Endodermal cell (in vitro differentiated cells): ENCODE measurements around the gene INPP5F. TPM values are rescaled to one million over a fixed set of nuclear protein-coding genes. Genes with fewer than 3 reads are reported as not detected.

Experiments
- DNase-seq: peaks from one replicate; pipeline ENCODE4 v3.0.0-alpha.2; 2017
- H3K27ac ChIP-seq: 2 replicates; pipeline ENCODE4 v1.5.1; 2013; ENCODE audit warnings: mild to moderate bottlenecking, low read depth, low read length, moderate library complexity
- H3K27me3 ChIP-seq: 2 replicates; pipeline ENCODE4 v1.6.1; 2013; ENCODE audit warnings: mild to moderate bottlenecking, low read length, moderate library complexity; ENCODE audit not compliant: insufficient read depth, control insufficient read depth, poor library complexity, severe bottlenecking
- H3K36me3 ChIP-seq: 2 replicates; pipeline ENCODE4 v1.7.0; 2013; ENCODE audit warnings: mild to moderate bottlenecking, low read length, moderate library complexity; ENCODE audit not compliant: control insufficient read depth, insufficient read depth
- H3K4me1 ChIP-seq: one replicate; pipeline ENCODE4 v1.7.0; 2013; ENCODE audit warnings: low read length; ENCODE audit not compliant: control insufficient read depth, insufficient read depth
- H3K4me3 ChIP-seq: 2 replicates; pipeline ENCODE4 v1.5.1; 2013; ENCODE audit warnings: mild to moderate bottlenecking, low read length, moderate library complexity
- H3K9ac ChIP-seq: 2 replicates; pipeline ENCODE4 v1.6.1; 2013; ENCODE audit warnings: mild to moderate bottlenecking, low read length, moderate library complexity; ENCODE audit not compliant: poor library complexity, severe bottlenecking; ENCODE audit errors: extremely low read depth
- H3K9me3 ChIP-seq: 2 replicates; pipeline ENCODE4 v1.6.1; 2013; ENCODE audit warnings: mild to moderate bottlenecking, low read length, moderate library complexity; ENCODE audit not compliant: control insufficient read depth
- H3K27ac Mint-ChIP-seq: 2 replicates; pipeline ENCODE4 v1.8.0; 2020; ENCODE audit warnings: mixed read lengths
- H3K27me3 Mint-ChIP-seq: 2 replicates; pipeline ENCODE4 v1.8.0; 2021; ENCODE audit warnings: mild to moderate bottlenecking, mixed read lengths; ENCODE audit not compliant: insufficient read depth
- H3K36me3 Mint-ChIP-seq: 2 replicates; pipeline ENCODE4 v1.8.0; 2020; ENCODE audit warnings: low read depth, mixed read lengths
- H3K4me1 Mint-ChIP-seq: 2 replicates; pipeline ENCODE4 v1.8.0; 2020; ENCODE audit warnings: mixed read lengths
- H3K4me3 Mint-ChIP-seq: 2 replicates; pipeline ENCODE4 v1.8.0; 2020; ENCODE audit warnings: mild to moderate bottlenecking, moderate library complexity, mixed read lengths
- H3K9me3 Mint-ChIP-seq: 2 replicates; pipeline ENCODE4 v1.8.0; 2020; ENCODE audit warnings: mild to moderate bottlenecking, mixed read lengths
- WGBS, 2 experiments: methylation state at CpG; one replicate each; pipeline versions ENCODE4 v1.1.5 to v1.1.7; 2013; ENCODE audit warnings: missing lambda C conversion rate in 2 of 2, mixed read lengths in 1 of 2; ENCODE audit not compliant: insufficient coverage in 1 of 2, insufficient read length in 1 of 2; 5-methylcytosine and 5-hydroxymethylcytosine counted together
- total RNA-seq, 2 donors: library from RNA; stranded (reverse); fragmentation: NEBNext Ultra II Directional in 1 of 2; extraction: Animal tissue kit (Norgen Biotek cat#: 25700) in 1 of 2; gene quantifications; 2 replicates in 1 of 2; 3 replicates in 1 of 2; pipeline ENCODE4 v1.2.1, GENCODE V29; 2021
- TF ChIP-seq, protein P1 (sequence below): fragments of 200-600 bp; sonication (generic); conservative IDR thresholded peaks from 2 replicates; pipeline ENCODE4 v1.5.0; 2021; ENCODE audit warnings: antibody characterized with exemption, mild to moderate bottlenecking

The INPP5F gene
- total RNA-seq, 2 donors from 2014 or later: 74.4 to 75.6 TPM

DNA sequence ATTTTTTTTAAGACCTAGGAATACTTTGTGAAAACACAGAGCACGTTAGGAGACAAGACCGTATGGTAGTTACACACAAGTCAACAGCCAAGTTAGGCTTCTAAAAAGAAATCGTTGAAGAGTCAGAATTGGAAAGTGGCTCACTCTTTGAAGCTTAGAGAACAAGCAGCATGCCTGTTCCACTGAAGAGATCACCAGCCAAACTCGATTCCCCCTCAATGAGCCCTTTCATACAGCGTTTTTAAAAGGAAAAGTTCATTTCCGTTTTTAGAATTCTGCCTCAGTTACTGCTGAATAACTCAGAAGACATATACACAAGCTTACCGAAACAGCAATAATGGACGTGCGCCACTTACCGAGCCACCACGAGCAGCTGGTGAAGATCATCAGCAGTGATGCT, 105.8 kb downstream of the INPP5F start:
- peaks cover 80% of the 10 kb centered on the region for H3K36me3 Mint-ChIP-seq
- peaks cover 99% of the 10 kb centered on the region for H3K36me3 ChIP-seq

DNA sequence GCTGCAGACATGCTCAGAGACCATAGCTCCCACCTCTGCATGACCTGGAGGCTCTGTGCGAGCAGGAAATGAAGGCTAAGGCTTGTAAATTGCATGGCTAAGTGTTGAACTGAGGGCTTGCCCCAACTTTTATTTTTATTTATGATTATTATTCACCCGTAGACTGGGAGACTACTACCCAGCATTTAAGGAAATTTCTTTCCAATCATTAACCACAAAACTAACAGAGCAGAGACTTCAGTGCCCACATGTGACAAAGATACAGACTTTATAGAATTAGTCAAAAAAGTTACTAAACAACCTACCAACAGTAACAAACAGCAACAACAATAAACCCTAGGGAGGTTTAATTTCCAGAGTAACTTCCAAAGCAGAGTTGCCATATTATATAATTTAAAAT, 107.1 kb downstream of the INPP5F start:
- Histone ChIP-seq H3K4me1 (no peaks in the 10 kb centered on the region), H3K4me3 (no peak overlapping the region), H3K9me3 (no peaks in the 10 kb centered on the region), H3K36me3 (peaks cover 99% of the 10 kb centered on the region), H3K9ac (no peak overlapping the region), H3K27me3 (no peaks in the 10 kb centered on the region), H3K27ac (no peak overlapping the region)
- DNase-seq: no peak
- no peak overlapping the region for H3K4me3 Mint-ChIP-seq
- WGBS, 2 experiments: 90% methylated on average over 2 of the region's 2 CpGs; no CpG with 5 or more reads in 1 of the 2 experiments
- H3K27me3 Mint-ChIP-seq: no peaks in the 10 kb centered on the region
- no peaks in the 10 kb centered on the region for H3K9me3 Mint-ChIP-seq
- H3K4me1 Mint-ChIP-seq: no peaks in the 10 kb centered on the region
- peak overlapping the region; percentile 68 for H3K27ac Mint-ChIP-seq
- TF ChIP-seq, protein P1, sequence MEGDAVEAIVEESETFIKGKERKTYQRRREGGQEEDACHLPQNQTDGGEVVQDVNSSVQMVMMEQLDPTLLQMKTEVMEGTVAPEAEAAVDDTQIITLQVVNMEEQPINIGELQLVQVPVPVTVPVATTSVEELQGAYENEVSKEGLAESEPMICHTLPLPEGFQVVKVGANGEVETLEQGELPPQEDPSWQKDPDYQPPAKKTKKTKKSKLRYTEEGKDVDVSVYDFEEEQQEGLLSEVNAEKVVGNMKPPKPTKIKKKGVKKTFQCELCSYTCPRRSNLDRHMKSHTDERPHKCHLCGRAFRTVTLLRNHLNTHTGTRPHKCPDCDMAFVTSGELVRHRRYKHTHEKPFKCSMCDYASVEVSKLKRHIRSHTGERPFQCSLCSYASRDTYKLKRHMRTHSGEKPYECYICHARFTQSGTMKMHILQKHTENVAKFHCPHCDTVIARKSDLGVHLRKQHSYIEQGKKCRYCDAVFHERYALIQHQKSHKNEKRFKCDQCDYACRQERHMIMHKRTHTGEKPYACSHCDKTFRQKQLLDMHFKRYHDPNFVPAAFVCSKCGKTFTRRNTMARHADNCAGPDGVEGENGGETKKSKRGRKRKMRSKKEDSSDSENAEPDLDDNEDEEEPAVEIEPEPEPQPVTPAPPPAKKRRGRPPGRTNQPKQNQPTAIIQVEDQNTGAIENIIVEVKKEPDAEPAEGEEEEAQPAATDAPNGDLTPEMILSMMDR: no peak
- H3K36me3 Mint-ChIP-seq: peaks cover 81% of the 10 kb centered on the region

More for the DNA sequence above, 105.8 kb downstream of the INPP5F start:
- H3K9ac ChIP-seq: no peak overlapping the region
- Mint-ChIP-seq H3K9me3 (no peaks in the 10 kb centered on the region), H3K27ac (no peak overlapping the region), H3K4me3 (no peak overlapping the region), H3K4me1 (no peaks in the 10 kb centered on the region), H3K27me3 (no peaks in the 10 kb centered on the region)
- DNase-seq: no peak
- H3K27me3 ChIP-seq: no peaks in the 10 kb centered on the region
- no peak overlapping the region for H3K27ac ChIP-seq
- TF ChIP-seq, protein P1: no peak
- 92% methylated on average over 10 to 11 of the region's 11 CpGs for WGBS, 2 experiments
- H3K9me3 ChIP-seq: no peaks in the 10 kb centered on the region
- H3K4me1 ChIP-seq: no peaks in the 10 kb centered on the region
- no peak overlapping the region for H3K4me3 ChIP-seq

DNA sequence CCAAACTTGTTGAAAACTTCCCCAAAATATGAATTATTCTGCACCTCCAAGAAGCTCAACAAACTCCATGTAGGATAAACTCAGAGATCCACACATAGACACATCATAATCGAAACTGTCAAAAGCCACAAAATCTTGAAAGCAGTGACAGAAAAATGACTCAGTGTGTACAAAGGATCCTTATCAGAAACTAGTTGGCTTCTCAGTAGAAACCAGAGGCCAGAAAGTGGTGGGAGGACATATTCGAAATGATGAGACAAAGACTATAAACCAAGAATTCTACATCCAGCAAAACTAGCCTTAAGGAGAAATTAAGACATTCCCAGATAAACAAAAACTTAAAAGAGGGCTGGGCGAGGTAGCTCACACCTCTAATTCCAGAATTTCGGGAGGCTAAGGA, 108.3 kb downstream of the INPP5F start:
- Mint-ChIP-seq H3K27ac (peak overlapping the region; percentile 24), H3K27me3 (no peaks in the 10 kb centered on the region), H3K4me1 (no peaks in the 10 kb centered on the region), H3K36me3 (peaks cover 90% of the 10 kb centered on the region), H3K4me3 (no peak overlapping the region), H3K9me3 (no peaks in the 10 kb centered on the region)
- no peak for DNase-seq
- H3K4me1 ChIP-seq: no peaks in the 10 kb centered on the region
- H3K4me3 ChIP-seq: no peak overlapping the region
- H3K27me3 ChIP-seq: no peaks in the 10 kb centered on the region
- H3K36me3 ChIP-seq: peaks cover 98% of the 10 kb centered on the region
- WGBS, 2 experiments: 93 to 100% methylated on average over 4 of the region's 4 CpGs
- H3K9ac ChIP-seq: no peak overlapping the region
- H3K9me3 ChIP-seq: no peaks in the 10 kb centered on the region
- TF ChIP-seq, protein P1: no peak
- no peak overlapping the region for H3K27ac ChIP-seq
